ENCODE data around the gene SYNM.
A peak's percentile ranks its signal among the peaks of the same experiment; 100 is the strongest.

The SYNM gene

GRCh38 chr15:99086327-99086667 lies 18.6 kb upstream of the SYNM start:
- DNase-seq (ENCODE audit: low spot score), result no peak

GRCh38 chr15:99087405-99087943 lies 17.4 kb upstream of the SYNM start:
- DNase-seq (ENCODE audit: low spot score), result no peak

- no peak for DNase-seq (ENCODE audit: low spot score)
These were observed 14.7 kb upstream of the SYNM start for GRCh38 chr15:99090011-99090699.

GRCh38 chr15:99090938-99091337 lies 13.9 kb upstream of the SYNM start:
- DNase-seq (ENCODE audit: low spot score), result no peak

- DNase-seq (ENCODE audit: low spot score), result no peak
These were observed 12.2 kb upstream of the SYNM start for GRCh38 chr15:99092554-99093172.

GRCh38 chr15:99095626-99096025 lies 9.3 kb upstream of the SYNM start:
- DNase-seq (ENCODE audit: low spot score), result no peak

- DNase-seq (ENCODE audit: low spot score), result no peak
These were observed 8.5 kb upstream of the SYNM start for GRCh38 chr15:99096173-99096893.

GRCh38 chr15:99096894-99097426 lies 7.9 kb upstream of the SYNM start:
- DNase-seq (ENCODE audit: low spot score), result no peak

- DNase-seq (ENCODE audit: low spot score), result no peak
These were observed 7.2 kb upstream of the SYNM start for GRCh38 chr15:99097441-99098410.

GRCh38 chr15:99098426-99098825 lies 6.5 kb upstream of the SYNM start:
- no peak for DNase-seq (ENCODE audit: low spot score)

- DNase-seq (ENCODE audit: low spot score), result no peak
These were observed 5.9 kb upstream of the SYNM start for GRCh38 chr15:99098991-99099390.

GRCh38 chr15:99099661-99100060 lies 5.2 kb upstream of the SYNM start:
- DNase-seq (ENCODE audit: low spot score), result no peak

GRCh38 chr15:99100245-99101173 lies 4.4 kb upstream of the SYNM start:
- DNase-seq (ENCODE audit: low spot score), result peak; percentile 90

- DNase-seq (ENCODE audit: low spot score), result no peak
These were observed 3.4 kb upstream of the SYNM start for GRCh38 chr15:99101501-99101900.

- DNase-seq (ENCODE audit: low spot score), result no peak
These were observed 2.3 kb upstream of the SYNM start for GRCh38 chr15:99102332-99103235.

GRCh38 chr15:99103279-99103678 lies 1.6 kb upstream of the SYNM start:
- DNase-seq (ENCODE audit: low spot score), result no peak

- DNase-seq (ENCODE audit: low spot score), result no peak
These were observed 848 bp downstream of the SYNM start for GRCh38 chr15:99105514-99106341.

GRCh38 chr15:99106417-99107220 lies 1.7 kb downstream of the SYNM start:
- DNase-seq (ENCODE audit: low spot score), result no peak

Measured in HuH-7.5 (cell line).